Prostate gland (tissue), 2 donors: Measurements from ENCODE around the gene TLR9. TPM values are rescaled to one million over a fixed set of nuclear protein-coding genes. Genes with fewer than 3 reads are reported as not detected.

Experiments
- DNase-seq: peaks from one replicate; pipeline ENCODE4 v3.0.0-alpha.2; 2019; ENCODE audit warnings: low spot score
- H3K27ac ChIP-seq, 2 donors: fragments of 200-600 bp; sonication (generic); 2 replicates each; pipeline ENCODE4 v1.5.1; 2017 to 2019
- H3K27me3 ChIP-seq: fragments of 200-600 bp; sonication (generic); replicated peaks from 2 replicates; pipeline ENCODE4 v1.5.1; 2019; ENCODE audit not compliant: insufficient read depth
- H3K36me3 ChIP-seq, 2 donors: fragments of 200-600 bp; sonication (generic); 1 replicate in 1 of 2; 2 replicates in 1 of 2; pipeline versions ENCODE4 v1.5.1 to v1.8.1; 2017 to 2019
- H3K4me1 ChIP-seq: fragments of 200-600 bp; sonication (generic); replicated peaks from 2 replicates; pipeline ENCODE4 v1.5.1; 2019
- H3K4me3 ChIP-seq, 2 donors: fragments of 200-600 bp; sonication (generic); 2 replicates each; pipeline ENCODE4 v1.5.1; 2017 to 2019
- H3K9me3 ChIP-seq: fragments of 200-600 bp; sonication (generic); 2 replicates; pipeline ENCODE4 v1.5.1; 2017
- POLR2A ChIP-seq: fragments of 450-650 bp; IDR thresholded peaks from one replicate; pipeline ENCODE4 v1.6.1; 2016; ENCODE audit warnings: antibody characterized with exemption, mild to moderate bottlenecking
- POLR2AphosphoS5 ChIP-seq: sonication (generic); formaldehyde crosslinking; IDR thresholded peaks from one replicate; pipeline ENCODE4 v1.6.1; 2017; ENCODE audit warnings: antibody characterized with exemption
- WGBS: methylation state at CpG from one replicate; pipeline ENCODE4 v1.1.5; 2018; 5-methylcytosine and 5-hydroxymethylcytosine counted together
- intact Hi-C: fragments of 100-400 bp; cut with DNase I; formaldehyde crosslinking; loops from one replicate; pipeline ENCODE4 v1.14.2; 2022
- total RNA-seq, 2 donors: library from RNA; depleted of rRNA; stranded (reverse); fragments of >200 nt; gene quantifications; one replicate each; pipeline ENCODE4 v1.1.0, GENCODE V29; 2016
- TF ChIP-seq, protein P1 (sequence below), 4 experiments: fragments of 200-600 bp in 2 of 4; fragments of 450-650 bp in 2 of 4; sonication (generic) in 2 of 4; IDR thresholded peaks; 1 replicate in 3 of 4; 2 replicates in 1 of 4; pipeline ENCODE4 v1.5.1; 2016 to 2019; ENCODE audit warnings: antibody characterized with exemption in 4 of 4, mild to moderate bottlenecking in 2 of 4, moderate library complexity in 2 of 4

The TLR9 gene
- total RNA-seq, 2 donors from 2014 or later, result 0.17 TPM; not detected in 1

DNA sequence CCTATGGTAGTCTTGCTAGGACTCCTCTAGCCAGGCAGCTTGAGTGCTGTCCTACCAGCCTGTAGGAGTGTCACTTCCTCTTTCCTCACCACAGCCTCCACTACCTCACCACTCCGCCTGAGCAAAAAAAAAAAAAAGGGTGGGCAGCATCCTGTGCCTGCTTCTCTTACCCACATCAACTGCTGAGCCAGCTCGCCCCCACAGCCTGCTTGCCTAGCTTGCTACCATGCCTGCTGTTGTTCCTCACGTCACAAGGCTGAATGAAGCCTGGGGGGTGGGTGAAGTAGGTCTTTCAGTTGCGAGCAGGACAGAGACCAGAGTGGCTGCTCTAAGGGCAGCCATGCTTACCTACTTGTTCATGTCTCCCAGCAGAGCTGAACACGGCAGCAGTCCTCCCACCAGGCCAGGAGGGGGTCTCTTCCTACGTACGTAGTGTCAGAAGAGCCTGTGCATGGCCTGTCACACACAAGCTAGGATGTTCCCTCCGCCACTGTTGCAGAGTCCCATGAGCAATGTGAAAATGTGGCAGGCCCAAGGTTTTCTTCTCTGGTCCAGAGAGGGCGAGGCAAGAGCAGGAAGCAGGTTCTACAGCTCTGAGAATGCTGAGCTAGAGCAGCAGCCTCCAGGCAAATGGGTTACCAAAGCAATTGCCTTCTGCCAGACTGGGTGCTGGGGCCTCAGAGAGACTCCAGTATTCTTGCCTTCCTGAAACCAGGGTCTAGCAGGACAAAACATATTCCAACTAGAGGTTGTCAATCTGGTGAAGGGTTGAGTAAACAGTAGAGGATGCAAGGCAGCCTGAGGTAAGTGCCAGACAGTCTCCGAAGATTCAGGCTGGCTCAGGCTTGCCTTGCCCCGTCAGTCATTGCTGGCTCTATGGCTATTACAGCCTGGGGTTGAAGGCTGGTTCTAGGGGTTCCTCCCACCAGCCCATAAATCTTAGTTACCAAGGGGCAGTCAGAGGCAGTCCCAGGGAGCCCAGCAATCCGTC, 28.2 kb upstream of the TLR9 start:
- Histone ChIP-seq H3K27ac (no peak overlapping the region), H3K27me3 (no peaks in the 10 kb centered on the region), H3K36me3 (peaks cover 7 to 23% of the 10 kb centered on the region in 2 donors), H3K4me1 (no peaks in the 10 kb centered on the region), H3K9me3 (no peaks in the 10 kb centered on the region), H3K4me3 (no peak overlapping the region)
- TF ChIP-seq, protein P1, sequence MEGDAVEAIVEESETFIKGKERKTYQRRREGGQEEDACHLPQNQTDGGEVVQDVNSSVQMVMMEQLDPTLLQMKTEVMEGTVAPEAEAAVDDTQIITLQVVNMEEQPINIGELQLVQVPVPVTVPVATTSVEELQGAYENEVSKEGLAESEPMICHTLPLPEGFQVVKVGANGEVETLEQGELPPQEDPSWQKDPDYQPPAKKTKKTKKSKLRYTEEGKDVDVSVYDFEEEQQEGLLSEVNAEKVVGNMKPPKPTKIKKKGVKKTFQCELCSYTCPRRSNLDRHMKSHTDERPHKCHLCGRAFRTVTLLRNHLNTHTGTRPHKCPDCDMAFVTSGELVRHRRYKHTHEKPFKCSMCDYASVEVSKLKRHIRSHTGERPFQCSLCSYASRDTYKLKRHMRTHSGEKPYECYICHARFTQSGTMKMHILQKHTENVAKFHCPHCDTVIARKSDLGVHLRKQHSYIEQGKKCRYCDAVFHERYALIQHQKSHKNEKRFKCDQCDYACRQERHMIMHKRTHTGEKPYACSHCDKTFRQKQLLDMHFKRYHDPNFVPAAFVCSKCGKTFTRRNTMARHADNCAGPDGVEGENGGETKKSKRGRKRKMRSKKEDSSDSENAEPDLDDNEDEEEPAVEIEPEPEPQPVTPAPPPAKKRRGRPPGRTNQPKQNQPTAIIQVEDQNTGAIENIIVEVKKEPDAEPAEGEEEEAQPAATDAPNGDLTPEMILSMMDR (IDR thresholded peaks at IDR 0.05), result no peak
- no peak for TF ChIP-seq POLR2AphosphoS5
- no peak for TF ChIP-seq POLR2A
- intact Hi-C loops, result no loop called here
- WGBS, result 44% methylated on average over 12 of the region's 12 CpGs
- no peak for DNase-seq

DNA sequence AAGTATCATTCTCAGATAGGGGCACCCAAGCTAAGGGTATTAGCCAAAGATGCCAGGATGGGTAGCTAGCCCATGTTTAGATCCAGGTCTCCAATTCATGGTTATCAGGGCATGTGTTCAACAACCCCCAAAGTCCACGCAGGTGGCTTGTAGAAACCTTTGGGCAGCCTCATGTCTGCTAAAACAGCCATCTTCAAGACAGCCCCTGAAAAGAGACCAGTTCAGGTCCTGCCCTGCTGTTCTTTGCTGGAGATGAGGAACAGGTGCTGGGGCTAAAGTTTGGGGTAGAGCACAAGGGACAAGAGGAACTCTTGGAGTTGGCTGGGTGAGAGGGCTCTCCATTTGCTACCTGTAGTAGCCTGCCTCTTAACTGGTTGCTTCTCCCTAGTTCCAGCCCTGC, 24.7 kb upstream of the TLR9 start:
- 100% methylated on average over 1 of the region's 1 CpG for WGBS
- H3K4me1 ChIP-seq, result no peaks in the 10 kb centered on the region
- intact Hi-C loops, result no loop called here

DNA sequence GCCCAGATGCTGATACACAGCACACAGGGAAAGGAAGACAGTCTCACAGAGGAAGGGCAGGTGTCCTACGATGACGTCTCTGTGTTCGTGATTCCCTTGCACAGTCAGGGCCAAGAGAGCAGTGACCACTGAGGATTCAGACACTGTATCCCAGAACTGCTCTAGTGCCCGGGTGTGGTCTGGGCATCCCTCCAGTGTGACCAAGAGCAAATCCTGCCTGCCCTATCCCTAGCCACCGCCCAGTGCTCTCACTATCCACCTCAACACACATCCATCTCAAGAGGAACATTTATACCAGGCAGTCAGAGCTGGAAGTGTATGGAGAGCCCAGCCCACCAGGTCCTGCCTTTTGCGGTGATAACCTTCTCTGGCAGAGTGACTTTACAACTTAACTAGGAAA, 24.2 kb upstream of the TLR9 start:
- DNase-seq, result no peak
- TF ChIP-seq POLR2A (no peak), POLR2AphosphoS5 (no peak)
- TF ChIP-seq, protein P1 (IDR thresholded peaks at IDR 0.05), result no peak
- Histone ChIP-seq H3K4me1 (no peaks in the 10 kb centered on the region), H3K4me3 (no peak overlapping the region), H3K9me3 (no peaks in the 10 kb centered on the region), H3K27ac (no peak overlapping the region), H3K27me3 (no peaks in the 10 kb centered on the region), H3K36me3 (no peaks in the 10 kb centered on the region)
- WGBS, result 86% methylated on average over 6 of the region's 6 CpGs
- intact Hi-C loops, result no loop called here

More for the DNA sequence above, 24.7 kb upstream of the TLR9 start:
- Histone ChIP-seq H3K36me3 (no peaks in the 10 kb centered on the region), H3K9me3 (no peaks in the 10 kb centered on the region), H3K27me3 (no peaks in the 10 kb centered on the region), H3K4me3 (no peak overlapping the region), H3K27ac (no peak overlapping the region)
- no peak for DNase-seq
- TF ChIP-seq POLR2AphosphoS5, result no peak
- TF ChIP-seq POLR2A, result no peak
- TF ChIP-seq, protein P1 (IDR thresholded peaks at IDR 0.05), result no peak

DNA sequence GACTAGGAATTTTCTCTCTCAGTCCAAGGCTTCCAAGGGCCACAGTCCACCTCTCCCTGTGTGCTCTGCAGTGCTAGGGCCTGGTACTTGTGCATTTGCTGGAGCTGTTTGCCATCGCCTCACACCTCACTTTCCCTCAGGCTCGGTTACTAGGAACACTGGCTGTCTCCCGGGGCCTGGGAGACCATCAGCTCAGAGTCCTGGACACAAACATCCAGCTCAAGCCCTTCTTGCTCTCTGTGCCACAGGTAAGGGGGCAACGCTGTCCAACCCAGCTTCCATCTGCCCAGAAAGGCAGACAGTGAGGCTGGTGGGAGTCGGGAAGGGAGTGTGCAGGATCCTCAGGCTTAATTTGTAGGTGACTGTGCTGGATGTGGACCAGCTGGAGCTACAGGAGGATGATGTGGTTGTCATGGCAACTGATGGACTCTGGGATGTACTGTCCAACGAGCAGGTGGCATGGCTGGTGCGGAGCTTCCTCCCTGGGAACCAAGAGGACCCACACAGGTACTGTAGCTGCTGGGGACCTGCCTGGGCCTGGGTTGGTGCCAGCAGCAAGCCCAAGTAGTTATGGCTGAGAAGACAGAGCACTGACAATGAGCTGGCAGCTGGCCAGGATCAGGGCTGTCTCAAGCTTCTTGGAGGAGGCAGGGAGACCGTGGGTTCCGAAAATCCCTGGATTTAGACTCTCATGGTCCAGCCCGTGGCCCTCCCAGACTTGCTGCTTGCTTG, 23.5 kb upstream of the TLR9 start:
- no peaks in the 10 kb centered on the region for H3K4me1 ChIP-seq
- TF ChIP-seq POLR2AphosphoS5 (no peak), POLR2A (no peak)
- TF ChIP-seq, protein P1 (IDR thresholded peaks at IDR 0.05), result no peak

More for the DNA sequence above, 23.5 kb upstream of the TLR9 start:
- Histone ChIP-seq H3K27me3 (no peaks in the 10 kb centered on the region), H3K9me3 (no peaks in the 10 kb centered on the region), H3K4me3 (no peak overlapping the region), H3K36me3 (no peaks in the 10 kb centered on the region), H3K27ac (no peak overlapping the region)
- intact Hi-C loops, result no loop called here
- WGBS, result 60% methylated on average over 10 of the region's 10 CpGs
- no peak for DNase-seq
